ENCODE data around the gene TRAF3.

The TRAF3 gene

DNA sequence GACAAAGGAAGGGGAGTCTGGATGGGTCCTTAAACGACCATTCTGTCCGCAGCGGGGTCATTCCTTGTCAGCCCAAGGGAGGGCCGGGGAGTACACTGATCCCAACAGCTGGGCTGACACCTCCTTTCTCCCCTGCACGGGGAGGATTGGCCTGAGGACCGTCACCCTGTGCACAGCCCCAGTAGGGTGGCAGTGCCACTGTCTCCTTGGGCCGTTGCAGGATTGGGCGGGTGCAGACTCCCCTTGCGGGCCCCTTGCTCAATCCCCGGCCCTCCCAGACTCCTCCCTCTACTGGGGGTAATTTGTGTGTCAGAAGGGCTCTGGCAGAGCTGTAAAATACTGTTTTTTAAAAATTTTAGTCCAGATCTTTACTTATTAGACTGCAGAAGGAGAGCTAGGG, 132.7 kb downstream of the TRAF3 start:
- DNase-seq (ENCODE audit: low read depth), result no peak
- TF ChIP-seq CTCF (IDR thresholded peaks at IDR 0.05; ENCODE audit: low read length, missing control alignments), result no peak

DNA sequence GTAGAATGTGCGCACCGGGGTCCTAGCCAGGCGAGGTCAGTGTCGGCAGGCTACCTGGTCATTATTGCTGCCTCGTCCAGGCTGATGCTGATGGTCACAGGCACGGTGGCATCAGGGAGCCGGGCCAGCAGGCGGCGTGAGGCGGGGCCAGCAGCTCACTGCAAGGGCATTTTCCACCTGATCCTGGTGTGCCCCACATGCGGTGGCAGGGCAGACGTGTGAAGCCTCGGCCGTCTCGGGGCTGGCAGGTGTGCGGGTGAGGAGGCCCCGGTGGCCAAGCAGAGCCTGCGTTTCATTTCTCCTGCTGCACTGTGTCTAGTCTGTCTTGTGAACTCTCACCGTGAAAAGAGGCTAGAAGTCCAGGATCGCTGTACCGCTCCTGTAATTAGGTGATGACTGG, 133.2 kb downstream of the TRAF3 start:
- no peak overlapping the region for H3K4me3 ChIP-seq (replicated peaks; ENCODE audit: low read depth, low read length)
- no peak for TF ChIP-seq CTCF (IDR thresholded peaks at IDR 0.05; ENCODE audit: low read length, missing control alignments)
- no peak for DNase-seq (ENCODE audit: low read depth)

More for the DNA sequence above, 132.7 kb downstream of the TRAF3 start:
- H3K4me3 ChIP-seq (replicated peaks; ENCODE audit: low read depth, low read length), result no peak overlapping the region

- TF ChIP-seq CTCF (IDR thresholded peaks at IDR 0.05; ENCODE audit: low read length, missing control alignments), result no peak
Observed at GRCh38 chr14:102911541-102911951, 134.3 kb downstream of the TRAF3 start.

GRCh38 chr14:102911991-102912761, 134.9 kb downstream of the TRAF3 start:
- TF ChIP-seq CTCF (IDR thresholded peaks at IDR 0.05; ENCODE audit: low read length, missing control alignments), result no peak
- no peak for DNase-seq (ENCODE audit: low read depth)
- no peak overlapping the region for H3K4me3 ChIP-seq (replicated peaks; ENCODE audit: low read depth, low read length)

More at GRCh38 chr14:102911541-102911951, 134.3 kb downstream of the TRAF3 start:
- H3K4me3 ChIP-seq (replicated peaks; ENCODE audit: low read depth, low read length), result no peak overlapping the region
- no peak for DNase-seq (ENCODE audit: low read depth)

DNA sequence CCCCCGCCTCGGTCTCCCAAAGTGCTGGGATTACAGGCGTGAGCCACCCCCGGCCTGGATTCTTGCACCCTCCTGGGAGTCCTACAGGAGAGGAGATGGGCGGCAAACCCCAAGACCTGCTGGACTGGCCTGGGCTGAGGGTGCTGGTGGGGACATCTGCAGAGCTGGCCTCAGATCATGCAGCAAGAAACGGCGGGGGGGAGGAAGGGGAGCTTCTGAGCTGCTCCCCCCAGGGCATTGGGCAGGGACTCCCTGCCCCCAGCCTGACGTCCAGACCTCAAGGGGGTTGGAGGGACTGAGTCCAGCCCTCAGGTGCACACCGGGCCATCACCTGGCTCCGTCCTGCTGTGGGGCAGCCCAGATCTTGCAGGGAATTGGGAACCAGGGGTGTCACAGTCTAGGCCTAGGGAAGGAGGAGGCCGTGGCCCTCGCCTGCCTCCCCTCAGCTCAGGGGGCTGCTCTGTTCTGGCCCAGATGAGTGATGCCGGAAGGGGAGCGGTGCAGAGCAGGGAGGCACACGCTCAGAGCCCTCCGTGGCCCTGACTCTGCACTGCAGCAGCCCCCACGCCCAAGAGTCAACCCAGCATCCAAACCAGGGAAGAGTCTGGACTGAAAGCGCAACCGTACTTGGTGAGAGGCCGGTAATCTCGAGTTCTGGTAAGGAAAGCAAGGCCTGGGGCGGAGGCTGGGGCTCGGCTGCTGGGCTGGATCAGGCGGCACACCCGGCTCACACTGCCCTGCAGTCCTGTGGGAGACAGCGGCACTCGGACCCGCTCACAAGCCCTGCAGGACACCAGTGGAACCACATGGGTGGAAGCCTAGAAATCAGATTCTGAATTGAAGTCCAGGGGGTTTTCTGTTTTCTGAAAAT, 136.3 kb downstream of the TRAF3 start:
- H3K4me3 ChIP-seq (replicated peaks; ENCODE audit: low read depth, low read length), result no peak overlapping the region
- no peak for TF ChIP-seq CTCF (IDR thresholded peaks at IDR 0.05; ENCODE audit: low read length, missing control alignments)
- no peak for DNase-seq (ENCODE audit: low read depth)

DNA sequence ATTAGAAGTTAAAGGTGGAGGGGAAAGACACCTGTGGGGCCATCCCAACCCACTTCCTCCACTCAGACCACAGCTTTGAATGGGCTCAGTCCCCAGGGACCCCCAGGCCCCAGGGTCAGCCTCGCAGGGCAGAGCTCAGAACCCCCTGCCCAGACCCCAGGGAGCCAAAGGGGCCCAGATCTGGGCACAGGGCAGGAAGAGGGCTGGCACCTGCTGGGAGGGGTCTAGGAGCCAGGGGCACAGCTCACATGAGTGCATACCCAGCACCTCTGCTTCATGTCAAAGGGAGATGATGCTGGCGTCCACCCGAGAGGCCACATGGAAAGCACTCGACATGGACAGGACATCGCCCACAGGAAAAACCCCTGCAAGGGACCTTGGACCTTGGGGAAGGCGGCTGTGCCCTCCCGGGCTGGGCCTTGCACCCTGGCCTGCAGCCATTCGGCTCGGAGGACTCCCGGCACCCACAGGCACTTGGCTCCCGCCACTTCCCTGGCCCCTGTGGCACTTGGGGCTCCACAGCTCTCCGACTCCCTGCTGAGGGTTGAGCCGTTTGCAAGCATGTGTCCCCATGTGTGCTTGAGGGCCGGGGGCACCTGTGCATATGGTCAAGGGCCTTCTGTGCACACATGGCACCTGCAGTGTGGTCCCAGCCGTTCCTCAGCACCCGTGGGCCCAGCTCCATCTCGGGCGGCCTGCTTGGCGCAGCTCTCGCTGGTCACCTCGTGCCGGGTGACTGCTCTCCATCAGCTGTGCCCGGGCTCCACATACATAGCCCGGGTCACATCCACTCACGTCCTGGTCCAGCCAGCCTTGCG, 137.4 kb downstream of the TRAF3 start:
- no peak for DNase-seq (ENCODE audit: low read depth)
- no peak for TF ChIP-seq CTCF (IDR thresholded peaks at IDR 0.05; ENCODE audit: low read length, missing control alignments)

More for the DNA sequence above, 137.4 kb downstream of the TRAF3 start:
- no peak overlapping the region for H3K4me3 ChIP-seq (replicated peaks; ENCODE audit: low read depth, low read length)

All from fibroblast of pulmonary artery (primary cell).